H9 (cell line): Measurements from ENCODE around the gene AIFM2. TPM values are rescaled to one million over a fixed set of nuclear protein-coding genes. Genes with fewer than 3 reads are reported as not detected.

Experiments
- DNase-seq: peaks from one replicate; pipeline ENCODE4 v3.0.0-alpha.2; 2017
- H2AFZ ChIP-seq: one replicate; pipeline ENCODE4 v1.6.1; 2013; ENCODE audit warnings: mild to moderate bottlenecking, low read length, control low read depth, moderate library complexity
- H2AK5ac ChIP-seq: 2 replicates; pipeline ENCODE4 v1.6.1; 2013; ENCODE audit warnings: low read length, control low read depth, mixed read lengths; ENCODE audit not compliant: insufficient read length
- H2BK120ac ChIP-seq: one replicate; pipeline ENCODE4 v1.6.1; 2013; ENCODE audit warnings: low read depth, mild to moderate bottlenecking, low read length, control low read depth, inconsistent platforms; ENCODE audit not compliant: poor library complexity, severe bottlenecking
- H2BK12ac ChIP-seq: 2 replicates; pipeline ENCODE4 v1.6.1; 2013; ENCODE audit warnings: low read length, control low read depth, mixed read lengths, low read depth; ENCODE audit not compliant: insufficient read length
- H2BK15ac ChIP-seq: 2 replicates; pipeline ENCODE4 v1.6.1; 2013; ENCODE audit warnings: low read depth, low read length, control low read depth
- H2BK20ac ChIP-seq: one replicate; pipeline ENCODE4 v1.6.1; 2013; ENCODE audit warnings: low read depth, mild to moderate bottlenecking, low read length, control low read depth, inconsistent platforms; ENCODE audit not compliant: poor library complexity, severe bottlenecking
- H2BK5ac ChIP-seq: 2 replicates; pipeline ENCODE4 v1.6.1; 2013; ENCODE audit warnings: low read length, control low read depth, mixed read lengths; ENCODE audit not compliant: insufficient read length
- H3K14ac ChIP-seq: 2 replicates; pipeline ENCODE4 v1.6.1; 2013; ENCODE audit warnings: low read length, control low read depth; ENCODE audit not compliant: insufficient read depth
- H3K18ac ChIP-seq: 2 replicates; pipeline ENCODE4 v1.6.1; 2013; ENCODE audit warnings: low read depth, mild to moderate bottlenecking, mixed read lengths, low read length, control low read depth; ENCODE audit not compliant: insufficient read length
- H3K23ac ChIP-seq: 2 replicates; pipeline ENCODE4 v1.6.1; 2013; ENCODE audit warnings: low read length, control low read depth, mixed read lengths, low read depth; ENCODE audit not compliant: insufficient read length
- H3K23me2 ChIP-seq: 2 replicates; pipeline ENCODE4 v1.6.1; 2013; ENCODE audit warnings: low read depth, mild to moderate bottlenecking, mixed read lengths, low read length, control low read depth; ENCODE audit not compliant: insufficient read length, poor library complexity, severe bottlenecking
- H3K27ac ChIP-seq: 2 replicates; pipeline ENCODE4 v1.5.1; 2013; ENCODE audit warnings: low read length, control low read depth, mixed read lengths, low read depth; ENCODE audit not compliant: insufficient read length
- H3K27me3 ChIP-seq: 2 replicates; pipeline ENCODE4 v1.6.1; 2013; ENCODE audit warnings: low read length, control low read depth, inconsistent platforms; ENCODE audit not compliant: insufficient read depth
- H3K4ac ChIP-seq: 2 replicates; pipeline ENCODE4 v1.6.1; 2013; ENCODE audit warnings: low read depth, mild to moderate bottlenecking, control low read depth, inconsistent platforms, low read length, moderate library complexity
- H3K4me1 ChIP-seq: 2 replicates; pipeline ENCODE4 v1.6.1; 2013; ENCODE audit warnings: low read length, control low read depth, inconsistent platforms; ENCODE audit not compliant: insufficient read depth
- H3K4me2 ChIP-seq: 2 replicates; pipeline ENCODE4 v1.6.1; 2013; ENCODE audit warnings: low read length, control low read depth, mixed read lengths; ENCODE audit not compliant: insufficient read length, insufficient read depth
- H3K56ac ChIP-seq: 2 replicates; pipeline ENCODE4 v1.6.1; 2013; ENCODE audit warnings: low read depth, mild to moderate bottlenecking, mixed read lengths, low read length, control low read depth; ENCODE audit not compliant: insufficient read length
- H3K79me1 ChIP-seq: 2 replicates; pipeline ENCODE4 v1.6.1; 2013; ENCODE audit warnings: low read depth, mild to moderate bottlenecking, moderate library complexity, low read length, control low read depth, inconsistent platforms; ENCODE audit not compliant: insufficient read depth, poor library complexity, severe bottlenecking
- H3K79me2 ChIP-seq: 2 replicates; pipeline ENCODE4 v1.6.1; 2013; ENCODE audit warnings: low read length, control low read depth, inconsistent platforms; ENCODE audit not compliant: insufficient read depth
- H3K9ac ChIP-seq: 2 replicates; pipeline ENCODE4 v1.6.1; 2013; ENCODE audit warnings: low read length, control low read depth, mixed read lengths; ENCODE audit not compliant: insufficient read length; ENCODE audit errors: extremely low read depth
- H3K9me3 ChIP-seq: one replicate; pipeline ENCODE4 v1.6.1; 2013; ENCODE audit warnings: low read depth, low read length, inconsistent platforms; ENCODE audit not compliant: control insufficient read depth
- H3T11ph ChIP-seq: one replicate; pipeline ENCODE4 v1.6.1; 2013; ENCODE audit warnings: mild to moderate bottlenecking, low read length, control low read depth, inconsistent platforms
- H4K20me1 ChIP-seq: one replicate; pipeline ENCODE4 v1.6.1; 2013; ENCODE audit not compliant: control insufficient read depth, insufficient read length, insufficient read depth
- H4K5ac ChIP-seq: 2 replicates; pipeline ENCODE4 v1.6.1; 2013; ENCODE audit warnings: low read depth, mild to moderate bottlenecking, mixed read lengths, low read length, control low read depth; ENCODE audit not compliant: insufficient read length
- H4K8ac ChIP-seq: replicated peaks from 2 replicates; pipeline ENCODE4 v1.6.1; 2013; ENCODE audit warnings: low read length, control low read depth, mixed read lengths, low read depth; ENCODE audit not compliant: insufficient read length
- H4K91ac ChIP-seq: 2 replicates; pipeline ENCODE4 v1.6.1; 2013; ENCODE audit warnings: low read depth, mild to moderate bottlenecking, moderate library complexity, mixed read lengths, low read length, control low read depth; ENCODE audit not compliant: insufficient read length
- H3K27ac Mint-ChIP-seq, 3 experiments: 2 replicates in 2 of 3; 3 replicates in 1 of 3; pipeline ENCODE4 v1.8.0; 2020 to 2021; ENCODE audit warnings: mixed read lengths in 3 of 3, mild to moderate bottlenecking in 1 of 3, moderate library complexity in 1 of 3
- H3K27me3 Mint-ChIP-seq: 2 replicates; pipeline ENCODE4 v1.8.0; 2021; ENCODE audit warnings: low read depth, mild to moderate bottlenecking, moderate library complexity, mixed read lengths
- H3K36me3 Mint-ChIP-seq, 3 experiments: 2 replicates in 2 of 3; 3 replicates in 1 of 3; pipeline ENCODE4 v1.8.0; 2020 to 2021; ENCODE audit warnings: low read depth in 3 of 3, mixed read lengths in 3 of 3; ENCODE audit not compliant: insufficient read depth in 1 of 3
- H3K4me1 Mint-ChIP-seq, 2 experiments: 2 replicates each; pipeline ENCODE4 v1.8.0; 2020; ENCODE audit warnings: mixed read lengths in 2 of 2
- H3K4me3 Mint-ChIP-seq, 2 experiments: 2 replicates in 1 of 2; 3 replicates in 1 of 2; pipeline ENCODE4 v1.8.0; 2020 to 2021; ENCODE audit warnings: mild to moderate bottlenecking in 2 of 2, mixed read lengths in 2 of 2, moderate library complexity in 1 of 2
- H3K9me3 Mint-ChIP-seq, 2 experiments: 2 replicates in 1 of 2; 3 replicates in 1 of 2; pipeline ENCODE4 v1.8.0; 2020; ENCODE audit warnings: mild to moderate bottlenecking in 2 of 2, mixed read lengths in 2 of 2, moderate library complexity in 1 of 2
- WGBS: extraction: QIAGEN DNeasy Blood & Tissue Kit; methylation state at CpG from one replicate; pipeline ENCODE4 v1.1.7; 2013; ENCODE audit warnings: missing lambda C conversion rate, low lambda C conversion rate, mixed read lengths; ENCODE audit not compliant: insufficient read length; ENCODE audit errors: extremely low coverage; 5-methylcytosine and 5-hydroxymethylcytosine counted together
- total RNA-seq: library from RNA; stranded (reverse); gene quantifications from 2 replicates; pipeline ENCODE4 v1.2.1, GENCODE V29; 2021
- TF ChIP-seq, protein P1 (sequence below): fragments of 200-600 bp; sonication (generic); conservative IDR thresholded peaks from 3 replicates; pipeline ENCODE4 v1.8.0; 2021; ENCODE audit warnings: antibody characterized with exemption, mild to moderate bottlenecking

Gene AIFM2
- total RNA-seq, 1 experiment from 2014 or later: 5.3 TPM

- Histone ChIP-seq H2BK20ac (no peak overlapping the region), H3K18ac (no peak overlapping the region), H3K23ac (no peak overlapping the region), H3K27me3 (no peaks in the 10 kb centered on the region), H3K9me3 (no peaks in the 10 kb centered on the region), H3T11ph (no peak overlapping the region), H3K9ac (no peak overlapping the region), H2BK15ac (no peak overlapping the region), H2AFZ (no peak overlapping the region), H3K4me1 (no peaks in the 10 kb centered on the region), H3K4ac (no peak overlapping the region), H2BK12ac (no peak overlapping the region), H4K5ac (no peak overlapping the region), H2BK5ac (no peak overlapping the region), H3K23me2 (no peaks in the 10 kb centered on the region), H4K8ac (no peak overlapping the region), H3K4me2 (no peak overlapping the region), H4K91ac (no peak overlapping the region), H3K14ac (no peak overlapping the region; the same call in 1 of the 2 replicates), H2AK5ac (no peak overlapping the region), H3K27ac (no peak overlapping the region), H2BK120ac (no peak overlapping the region), H3K79me1 (no peaks in the 10 kb centered on the region), H3K56ac (no peak overlapping the region), H4K20me1 (no peaks in the 10 kb centered on the region), H3K79me2 (no peaks in the 10 kb centered on the region)
- WGBS: no CpG with 5 or more reads among the region's 14 CpGs
- Mint-ChIP-seq H3K27ac (no peak overlapping the region), H3K36me3 (peaks cover 0 to 2% (median 0%) of the 10 kb centered on the region in 3 experiments; a peak in 2 of 7 replicates), H3K27me3 (peaks cover 11% of the 10 kb centered on the region), H3K4me1 (peaks cover 7 to 8% of the 10 kb centered on the region in 2 experiments), H3K4me3 (no peak overlapping the region), H3K9me3 (no peaks in the 10 kb centered on the region)
- TF ChIP-seq, protein P1, sequence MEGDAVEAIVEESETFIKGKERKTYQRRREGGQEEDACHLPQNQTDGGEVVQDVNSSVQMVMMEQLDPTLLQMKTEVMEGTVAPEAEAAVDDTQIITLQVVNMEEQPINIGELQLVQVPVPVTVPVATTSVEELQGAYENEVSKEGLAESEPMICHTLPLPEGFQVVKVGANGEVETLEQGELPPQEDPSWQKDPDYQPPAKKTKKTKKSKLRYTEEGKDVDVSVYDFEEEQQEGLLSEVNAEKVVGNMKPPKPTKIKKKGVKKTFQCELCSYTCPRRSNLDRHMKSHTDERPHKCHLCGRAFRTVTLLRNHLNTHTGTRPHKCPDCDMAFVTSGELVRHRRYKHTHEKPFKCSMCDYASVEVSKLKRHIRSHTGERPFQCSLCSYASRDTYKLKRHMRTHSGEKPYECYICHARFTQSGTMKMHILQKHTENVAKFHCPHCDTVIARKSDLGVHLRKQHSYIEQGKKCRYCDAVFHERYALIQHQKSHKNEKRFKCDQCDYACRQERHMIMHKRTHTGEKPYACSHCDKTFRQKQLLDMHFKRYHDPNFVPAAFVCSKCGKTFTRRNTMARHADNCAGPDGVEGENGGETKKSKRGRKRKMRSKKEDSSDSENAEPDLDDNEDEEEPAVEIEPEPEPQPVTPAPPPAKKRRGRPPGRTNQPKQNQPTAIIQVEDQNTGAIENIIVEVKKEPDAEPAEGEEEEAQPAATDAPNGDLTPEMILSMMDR: no peak
- DNase-seq: no peak
These were observed 5.6 kb upstream of the AIFM2 start for GRCh38 chr10:70137927-70138883.
